HG02840 (cell line): ENCODE data around the gene UVSSA.

Experiments
- ATAC-seq: cut with Tn5 transposase; IDR thresholded peaks from one replicate; pipeline ENCODE4 v1.9.1; 2021; ENCODE audit warnings: mild to moderate bottlenecking, moderate library complexity, moderate number of reproducible peaks; ENCODE audit not compliant: unreplicated experiment, low FRiP score

UVSSA gene, protein sequence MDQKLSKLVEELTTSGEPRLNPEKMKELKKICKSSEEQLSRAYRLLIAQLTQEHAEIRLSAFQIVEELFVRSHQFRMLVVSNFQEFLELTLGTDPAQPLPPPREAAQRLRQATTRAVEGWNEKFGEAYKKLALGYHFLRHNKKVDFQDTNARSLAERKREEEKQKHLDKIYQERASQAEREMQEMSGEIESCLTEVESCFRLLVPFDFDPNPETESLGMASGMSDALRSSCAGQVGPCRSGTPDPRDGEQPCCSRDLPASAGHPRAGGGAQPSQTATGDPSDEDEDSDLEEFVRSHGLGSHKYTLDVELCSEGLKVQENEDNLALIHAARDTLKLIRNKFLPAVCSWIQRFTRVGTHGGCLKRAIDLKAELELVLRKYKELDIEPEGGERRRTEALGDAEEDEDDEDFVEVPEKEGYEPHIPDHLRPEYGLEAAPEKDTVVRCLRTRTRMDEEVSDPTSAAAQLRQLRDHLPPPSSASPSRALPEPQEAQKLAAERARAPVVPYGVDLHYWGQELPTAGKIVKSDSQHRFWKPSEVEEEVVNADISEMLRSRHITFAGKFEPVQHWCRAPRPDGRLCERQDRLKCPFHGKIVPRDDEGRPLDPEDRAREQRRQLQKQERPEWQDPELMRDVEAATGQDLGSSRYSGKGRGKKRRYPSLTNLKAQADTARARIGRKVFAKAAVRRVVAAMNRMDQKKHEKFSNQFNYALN

GRCh38 chr4:1346781-1347409 is at the start of gene UVSSA:
UVSSA (plus strand) TSS chr4:1347208; CDS start chr4:1348092, 884 bp downstream.
- peak; percentile 95 for ATAC-seq

- ATAC-seq, result no peak
Observed at GRCh38 chr4:1297456-1298325, 49.3 kb upstream of the UVSSA start.

GRCh38 chr4:1298461-1298860 is 48.5 kb upstream of the UVSSA start:
- no peak for ATAC-seq

DNA sequence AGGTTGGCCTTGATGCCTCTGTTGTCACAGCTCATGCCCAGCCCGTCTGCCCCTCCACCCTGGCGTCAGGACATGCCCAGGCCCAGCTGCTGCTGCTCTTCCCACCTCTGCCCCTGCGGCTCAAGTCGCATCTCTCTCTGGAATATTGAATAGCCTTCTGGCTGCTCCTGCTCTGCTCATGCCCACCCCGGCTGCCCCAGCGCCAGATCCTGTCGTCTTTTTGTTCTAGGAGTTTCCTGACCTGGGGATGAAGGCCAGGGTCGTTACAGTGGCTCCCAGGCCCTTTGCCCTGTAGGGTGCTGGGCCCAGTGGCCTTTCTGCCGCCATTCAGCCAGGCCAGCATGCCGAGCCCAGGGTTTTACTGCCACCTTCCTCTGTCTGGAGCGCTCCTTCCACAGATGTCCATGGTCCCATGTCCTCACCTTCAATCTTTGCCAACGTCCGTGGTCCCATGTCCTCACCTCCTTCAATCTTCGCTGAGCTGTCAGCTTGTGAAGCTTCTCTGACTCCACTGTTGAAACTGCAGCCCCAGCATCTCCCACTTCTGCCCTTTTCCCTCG is 47.6 kb upstream of the UVSSA start:
- no peak for ATAC-seq

DNA sequence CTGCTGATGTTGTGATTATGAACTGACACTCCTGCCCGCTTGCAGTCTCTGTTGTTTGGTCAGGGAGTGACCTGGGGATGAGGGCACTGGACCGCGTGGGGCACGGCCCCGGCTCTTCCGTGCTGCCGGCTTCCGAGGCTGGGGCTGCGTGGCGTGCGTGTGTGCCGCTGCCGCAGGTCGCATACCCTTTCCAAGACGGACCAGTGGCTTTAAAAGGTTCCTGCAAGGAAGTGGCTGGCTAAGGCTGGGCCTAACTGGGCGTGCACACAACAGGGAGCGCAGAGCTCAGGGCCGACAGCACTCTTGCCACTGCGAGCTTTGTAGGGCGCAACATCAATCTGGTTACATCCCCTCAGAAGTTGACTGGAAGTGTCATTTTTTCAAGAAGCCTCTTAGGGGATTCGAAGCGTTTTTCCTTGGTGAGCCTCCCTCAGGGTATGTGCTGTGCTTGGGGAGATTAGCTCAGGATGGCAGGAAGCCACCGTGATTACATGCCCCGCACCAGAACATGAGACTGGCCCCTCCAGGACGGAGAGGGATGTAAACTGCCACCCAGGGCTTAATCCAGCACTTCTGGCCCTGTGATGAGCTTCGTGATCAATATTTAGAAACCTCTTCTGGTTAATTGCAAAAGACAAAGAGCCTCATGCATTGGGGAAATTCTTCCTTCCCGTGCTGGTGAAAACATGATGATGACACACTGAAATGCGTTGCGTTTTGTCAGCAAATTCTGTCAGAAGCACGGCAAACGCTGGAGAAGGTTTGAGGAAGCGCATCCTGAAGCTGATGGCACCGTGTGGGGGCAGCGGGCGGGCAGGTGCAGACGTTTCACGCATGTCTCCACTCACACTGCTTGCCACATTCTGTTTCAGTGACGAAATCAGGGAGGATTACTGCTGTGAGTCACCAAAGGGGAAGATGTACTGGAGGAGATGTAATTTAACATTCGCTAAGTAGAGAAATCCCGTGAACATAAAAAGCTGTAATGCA is 46.2 kb upstream of the UVSSA start:
- ATAC-seq, result no peak

- no peak for ATAC-seq
Observed at GRCh38 chr4:1302159-1302558, 44.8 kb upstream of the UVSSA start.

DNA sequence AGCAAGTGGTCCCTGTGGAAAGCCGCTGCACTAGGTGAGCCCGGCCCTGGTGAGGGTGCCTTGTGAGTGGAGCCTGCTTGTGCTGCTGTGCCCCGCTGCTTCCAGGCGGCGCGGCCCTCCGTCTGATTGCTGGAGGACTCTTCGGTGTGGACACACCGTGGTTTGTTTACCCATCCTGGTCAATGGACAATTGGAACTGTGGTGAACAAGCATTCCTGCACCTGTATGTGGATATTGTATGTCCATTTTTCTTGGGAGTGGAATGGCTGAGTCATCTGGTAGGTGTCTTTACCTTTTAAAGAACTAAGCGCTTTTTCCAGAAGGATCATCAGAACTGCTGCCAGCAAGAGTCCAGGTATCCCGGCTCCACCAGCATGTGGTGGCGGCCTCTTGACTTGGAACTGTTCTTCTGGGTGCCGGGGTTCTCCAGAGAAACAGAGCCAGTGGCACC is 41.7 kb upstream of the UVSSA start:
- ATAC-seq, result no peak

- ATAC-seq, result no peak
Observed at GRCh38 chr4:1305781-1306455, 41.1 kb upstream of the UVSSA start.

- no peak for ATAC-seq
Observed at GRCh38 chr4:1307951-1308735, 38.9 kb upstream of the UVSSA start.

DNA sequence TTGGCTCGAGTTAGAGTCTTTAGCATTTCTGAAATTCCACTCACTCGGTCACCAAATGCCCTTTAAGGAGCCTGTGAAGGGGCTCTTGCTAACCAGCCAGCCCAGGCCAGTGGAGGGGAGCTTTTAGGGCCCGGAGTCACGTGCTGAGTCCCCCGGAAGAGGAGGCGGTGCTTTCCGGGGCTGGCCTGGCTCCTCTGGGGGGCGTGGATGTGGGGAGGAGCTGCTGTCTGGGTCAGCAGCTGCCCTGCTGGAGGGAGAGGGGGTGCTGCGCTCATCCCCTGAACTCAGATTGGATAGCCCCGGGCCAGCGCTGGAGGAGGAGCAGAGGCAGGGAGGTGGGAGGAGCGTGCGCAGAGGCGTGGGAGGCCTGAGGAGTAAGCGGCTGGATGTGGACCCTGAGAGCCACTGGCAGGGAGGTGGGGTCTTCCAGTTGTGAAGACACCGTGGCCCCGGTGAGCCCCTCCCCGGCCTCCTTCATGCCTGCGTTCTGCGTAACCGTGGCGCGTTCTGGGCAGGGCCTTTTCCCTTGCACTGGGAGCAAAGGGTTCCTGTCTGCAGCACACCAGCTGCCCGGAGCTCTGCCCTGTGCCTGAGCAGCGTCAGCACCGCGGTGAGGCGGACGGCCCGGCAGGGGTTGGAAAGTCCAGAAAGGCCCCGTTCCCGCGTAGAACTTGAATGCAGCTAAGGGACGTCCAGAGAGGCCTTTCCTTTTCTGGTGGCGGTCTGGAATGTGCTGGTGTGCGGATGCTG is 37.6 kb upstream of the UVSSA start:
- no peak for ATAC-seq

DNA sequence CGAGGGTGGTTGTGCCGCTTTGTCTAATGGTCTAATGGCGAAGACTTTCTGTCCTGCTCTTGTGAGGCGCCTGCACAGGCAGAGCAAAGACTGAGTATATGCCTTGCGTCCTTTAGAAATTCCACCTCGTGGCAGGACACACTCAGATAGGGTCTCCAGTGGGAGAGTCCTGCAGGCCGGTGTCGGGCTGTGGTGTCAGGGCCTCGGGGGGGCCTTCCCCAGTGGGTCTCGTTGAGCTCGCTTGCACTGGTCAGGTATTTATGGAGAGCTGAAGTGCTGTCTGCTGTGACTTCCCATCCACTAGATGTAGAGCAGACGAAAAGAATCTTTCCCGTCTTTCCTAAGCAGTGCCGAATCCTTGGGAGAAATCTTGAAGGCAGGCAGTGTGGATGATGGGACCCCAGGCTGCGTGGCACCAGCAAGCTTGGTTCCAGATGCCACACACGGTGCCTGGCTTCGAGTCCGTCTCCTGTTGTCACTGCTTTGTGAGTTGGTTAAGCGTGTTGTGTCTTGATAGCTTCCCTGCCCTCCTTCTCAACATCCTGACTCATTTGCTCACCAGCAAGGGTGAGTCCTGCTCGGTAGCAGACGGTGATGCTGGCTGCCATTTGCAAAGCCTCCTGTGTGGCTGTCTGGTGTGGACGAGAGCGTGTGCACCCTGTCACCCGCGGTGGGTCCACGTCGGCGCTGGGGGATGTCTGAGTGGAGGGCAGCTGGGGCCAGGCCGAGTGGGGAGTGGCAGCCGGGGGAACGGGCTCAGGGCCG is 36.8 kb upstream of the UVSSA start:
- ATAC-seq, result no peak

- no peak for ATAC-seq
Observed at GRCh38 chr4:1310796-1311631, 36.0 kb upstream of the UVSSA start.

DNA sequence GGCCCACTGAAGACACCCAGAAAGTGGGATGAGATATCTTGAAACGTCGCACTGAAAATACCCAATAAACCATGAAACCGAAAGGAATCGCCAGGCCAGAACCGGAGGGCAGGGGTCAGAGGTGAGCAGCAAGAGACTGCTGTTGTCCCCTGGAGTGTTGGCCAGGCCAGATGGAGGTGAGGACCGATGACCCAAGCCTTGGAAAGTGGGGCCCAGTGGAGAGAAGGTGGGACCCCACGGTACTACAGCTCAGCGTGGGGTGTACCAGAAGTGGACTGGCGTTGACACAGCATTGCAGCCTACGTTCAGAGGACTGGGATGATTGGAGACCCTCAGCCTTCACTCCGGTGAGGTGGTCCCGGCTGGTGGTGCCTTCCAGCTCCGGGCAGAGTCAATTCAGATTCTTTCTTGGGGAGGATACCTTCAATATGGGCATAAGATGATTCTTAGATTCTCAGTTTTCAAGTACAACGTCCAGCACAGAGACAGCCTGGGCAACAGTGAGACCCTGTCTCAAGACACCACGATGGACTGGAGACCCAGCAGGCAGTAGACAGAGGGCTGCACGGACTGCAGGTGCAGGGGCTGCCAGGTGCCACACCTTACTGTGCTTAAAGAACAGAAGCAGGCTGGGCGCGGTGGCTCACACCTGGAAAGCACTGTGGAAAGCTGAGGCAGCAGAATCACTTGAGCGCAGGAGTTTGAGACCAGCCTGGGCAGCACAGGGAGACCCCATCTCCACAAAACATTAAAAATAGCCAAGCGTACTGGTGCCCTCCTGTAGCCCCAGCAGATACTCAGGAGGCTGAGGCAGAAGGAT is 34.0 kb upstream of the UVSSA start:
- ATAC-seq, result no peak

DNA sequence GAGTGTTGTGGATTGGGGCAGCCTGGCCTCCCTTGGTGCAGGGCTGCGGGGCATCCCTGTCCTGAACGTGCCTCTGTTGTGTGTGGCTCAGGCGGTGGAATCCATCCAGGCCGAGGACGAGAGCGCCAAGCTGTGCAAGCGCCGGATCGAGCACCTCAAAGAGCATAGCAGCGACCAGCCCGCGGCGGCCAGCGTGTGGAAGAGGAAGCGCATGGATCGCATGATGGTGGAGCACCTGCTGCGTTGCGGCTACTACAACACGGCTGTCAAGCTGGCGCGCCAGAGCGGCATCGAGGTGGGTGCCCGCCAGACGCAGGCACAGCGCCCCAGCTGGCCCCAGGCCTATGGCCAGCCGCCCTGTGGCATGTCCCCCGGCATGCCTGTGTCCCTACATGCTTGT is 31.7 kb upstream of the UVSSA start:
- ATAC-seq, result no peak
